GM11168 (cell line): Measurements from ENCODE around the gene SPRR2A.
"Not testable (repeated sequence)": the region's sequence is repeated elsewhere in the genome, so short reads cannot be mapped to it uniquely, and the experiment has no call there.

Source experiments
- in situ Hi-C: fragments of 300-500 bp; cut with MboI; formaldehyde crosslinking; loops from one replicate; pipeline ENCODE4 v1.12.0; 2022; ENCODE audit warnings: low sequenced_read_pairs; ENCODE audit not compliant: unreplicated experiment

SPRR2A gene

GRCh38 chr1:153057375-153057774, at the start of gene SPRR2A:
SPRR2A (minus strand) TSS chr1:153057512; CDS start chr1:153056735, 777 bp downstream.
- in situ Hi-C loops, result no loop called here

DNA sequence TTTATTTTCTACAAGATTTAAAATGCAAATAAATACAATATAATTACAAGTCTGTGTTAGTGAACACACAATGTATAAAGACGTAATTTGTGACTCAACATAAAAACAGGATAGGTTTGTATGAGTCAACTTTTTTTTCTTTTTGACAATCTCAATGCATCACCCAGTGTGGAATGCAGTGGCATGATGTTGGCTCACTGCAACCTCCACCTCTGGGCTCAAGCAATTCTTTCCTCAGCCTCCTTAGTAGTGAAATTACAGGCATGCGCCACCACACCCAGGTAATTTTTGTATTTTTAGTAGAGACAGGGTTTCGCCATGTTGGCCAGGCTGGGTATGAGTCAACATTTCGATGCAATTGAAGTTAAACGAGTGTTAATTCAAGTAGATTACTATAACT, 42.9 kb upstream of the SPRR2A start:
- in situ Hi-C loops, result no loop called here

DNA sequence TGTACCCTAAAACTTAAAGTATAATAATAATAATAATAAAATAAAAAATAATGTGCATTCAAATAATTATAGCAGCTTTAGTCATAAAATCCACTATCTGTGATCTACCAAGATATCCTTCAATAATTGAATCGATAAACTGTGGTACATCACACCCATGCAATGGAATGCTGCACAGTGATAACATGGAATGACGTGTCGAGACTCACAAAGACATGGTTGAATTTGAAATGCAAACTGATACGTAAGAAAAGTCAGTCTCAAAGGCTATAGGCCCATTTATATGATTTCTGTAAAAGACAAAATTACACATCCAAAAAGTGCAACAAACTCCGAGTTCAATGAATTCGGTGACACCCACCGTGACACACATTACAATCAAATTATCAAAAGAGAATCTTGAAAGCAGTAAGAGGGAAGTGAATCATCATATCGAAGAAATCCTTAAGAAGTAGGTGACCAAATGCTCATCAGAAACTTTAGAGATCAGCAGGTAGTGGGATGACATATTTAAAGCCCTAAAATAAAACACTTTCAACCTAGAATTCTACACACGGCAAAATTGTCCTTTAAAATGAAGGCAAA, 42.2 kb upstream of the SPRR2A start:
- in situ Hi-C loops, result no loop called here

GRCh38 chr1:153095764-153096163, 38.5 kb upstream of the SPRR2A start:
- in situ Hi-C loops, result no loop called here

GRCh38 chr1:153094426-153094825, 37.1 kb upstream of the SPRR2A start, which contains the start of gene SPRR2E:
SPRR2E (minus strand) TSS chr1:153094526; CDS start chr1:153093751, 775 bp downstream.
- in situ Hi-C loops, result no loop called here

DNA sequence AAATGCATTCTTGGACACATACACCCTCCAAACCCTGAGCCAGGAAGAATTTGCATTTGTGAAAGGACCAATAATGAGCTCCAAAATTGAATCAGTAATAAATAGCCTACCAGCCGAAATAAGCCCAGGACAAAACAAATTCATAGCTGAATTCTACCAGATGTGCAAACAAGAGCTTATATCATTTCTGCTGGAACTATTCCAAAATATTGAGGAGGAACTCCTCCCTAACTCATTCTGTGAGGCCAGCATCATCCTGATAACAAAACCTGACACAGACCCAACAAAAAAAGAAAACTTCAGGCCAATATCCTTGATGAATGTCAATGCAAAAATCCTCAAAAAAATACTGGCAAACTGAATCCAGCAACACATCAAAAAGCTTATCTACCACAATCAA, 30.3 kb upstream of the SPRR2A start:
- in situ Hi-C loops, result no loop called here

DNA sequence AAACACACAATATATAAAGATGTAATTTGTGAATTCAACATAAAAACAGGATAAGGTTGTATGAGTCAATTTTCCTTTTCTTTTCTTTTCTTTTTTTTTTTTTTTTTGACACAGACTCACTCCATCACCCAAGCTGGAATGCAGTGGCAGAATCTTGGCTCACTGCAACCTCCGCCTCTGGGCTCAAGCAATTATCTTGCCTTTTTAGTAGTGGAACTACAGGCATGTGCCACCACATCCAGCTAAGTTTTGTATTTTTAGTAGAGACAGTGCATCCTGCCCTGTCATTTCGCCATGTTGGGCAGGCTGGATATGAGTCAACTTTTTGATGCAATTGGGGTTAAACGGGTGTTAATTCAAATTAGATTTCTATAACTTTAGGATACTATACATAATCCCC, 24.4 kb upstream of the SPRR2A start:
- in situ Hi-C loops, result no loop called here

DNA sequence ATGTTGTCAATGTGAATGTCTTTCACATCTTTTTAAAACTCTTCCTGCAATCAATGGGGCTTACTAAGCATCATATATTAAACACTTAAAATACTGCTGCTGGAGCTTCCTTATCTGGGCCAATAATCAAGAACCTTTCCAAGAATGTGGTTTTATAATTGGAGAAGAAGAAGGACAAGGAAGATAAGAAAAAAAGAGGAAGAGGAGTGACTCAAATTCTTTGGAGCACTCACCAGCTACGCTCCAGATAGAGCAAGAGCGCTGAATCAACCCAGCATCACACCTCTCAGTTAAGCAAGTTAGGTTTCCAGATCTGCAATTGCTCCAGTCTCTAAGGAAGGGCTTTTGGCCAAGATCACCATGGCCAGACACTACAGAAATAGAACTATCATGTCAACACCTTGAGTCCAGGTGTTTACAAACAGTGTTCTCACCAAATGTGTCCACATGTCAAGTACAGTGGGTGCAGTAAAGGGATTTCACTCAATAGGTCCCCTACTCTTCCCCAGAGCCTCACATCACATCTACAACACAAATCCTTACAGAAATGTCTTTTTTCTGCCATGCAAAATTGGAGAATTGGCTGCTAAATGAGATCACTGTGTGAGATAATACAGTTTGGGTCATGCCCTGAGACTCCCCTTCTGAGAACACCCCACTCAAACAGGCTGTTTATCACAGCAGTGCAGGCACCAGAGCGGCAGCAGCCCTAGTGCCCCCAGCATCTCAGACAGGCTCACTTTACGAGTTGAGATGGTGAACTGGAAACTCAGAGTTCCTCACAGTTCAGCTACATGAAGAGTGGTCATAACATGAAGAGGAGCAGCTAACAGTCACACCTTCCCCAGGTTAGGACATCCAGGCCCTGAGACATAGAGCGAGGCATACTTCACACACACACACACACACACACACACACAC, 15.8 kb upstream of the SPRR2A start:
- in situ Hi-C loops, result no loop called here

DNA sequence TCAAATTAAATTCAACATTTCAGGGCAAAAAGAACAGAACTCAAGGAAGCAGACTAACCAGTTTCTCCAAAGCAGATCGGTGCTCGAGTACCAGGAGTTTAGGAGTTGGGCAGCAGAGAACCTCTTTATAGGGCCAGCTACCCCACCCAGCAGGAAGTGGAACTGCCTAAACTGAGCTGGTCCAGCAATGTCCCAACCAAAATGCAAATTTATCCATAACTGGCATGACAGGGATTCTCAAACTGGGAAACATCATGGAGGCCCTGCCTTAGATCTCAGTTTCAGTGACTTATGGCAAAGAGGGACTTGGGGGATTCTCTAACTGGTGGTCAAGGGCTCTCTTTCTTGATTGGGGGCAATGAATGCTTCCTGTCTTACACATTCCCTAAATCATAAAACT, 14.2 kb upstream of the SPRR2A start, which contains the start of gene SPRR2B:
SPRR2B (minus strand) TSS at position 101 of the 400 bp plus-strand sequence. CDS start 772 bp downstream, outside the sequence.
- in situ Hi-C loops, result no loop called here

DNA sequence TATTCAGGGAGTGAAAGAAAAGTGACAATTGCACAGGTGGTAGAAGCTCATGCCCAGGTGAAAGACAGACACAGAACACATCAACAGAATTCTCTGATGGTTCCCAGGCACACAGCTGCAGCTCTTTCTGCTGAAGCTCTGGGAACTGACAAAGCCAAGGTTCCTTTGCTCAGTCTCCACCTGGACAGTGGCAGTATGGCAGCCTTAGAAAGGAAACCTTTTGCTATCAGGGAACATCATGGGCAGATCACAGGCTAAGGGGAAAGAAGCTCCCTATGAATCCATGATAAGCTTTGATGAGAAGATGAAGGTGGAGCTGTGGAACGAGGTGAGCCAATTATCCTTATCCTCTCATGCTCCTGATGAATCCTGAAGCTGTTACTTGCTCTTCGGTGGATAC, 12.9 kb upstream of the SPRR2A start:
- in situ Hi-C loops, result no loop called here

DNA sequence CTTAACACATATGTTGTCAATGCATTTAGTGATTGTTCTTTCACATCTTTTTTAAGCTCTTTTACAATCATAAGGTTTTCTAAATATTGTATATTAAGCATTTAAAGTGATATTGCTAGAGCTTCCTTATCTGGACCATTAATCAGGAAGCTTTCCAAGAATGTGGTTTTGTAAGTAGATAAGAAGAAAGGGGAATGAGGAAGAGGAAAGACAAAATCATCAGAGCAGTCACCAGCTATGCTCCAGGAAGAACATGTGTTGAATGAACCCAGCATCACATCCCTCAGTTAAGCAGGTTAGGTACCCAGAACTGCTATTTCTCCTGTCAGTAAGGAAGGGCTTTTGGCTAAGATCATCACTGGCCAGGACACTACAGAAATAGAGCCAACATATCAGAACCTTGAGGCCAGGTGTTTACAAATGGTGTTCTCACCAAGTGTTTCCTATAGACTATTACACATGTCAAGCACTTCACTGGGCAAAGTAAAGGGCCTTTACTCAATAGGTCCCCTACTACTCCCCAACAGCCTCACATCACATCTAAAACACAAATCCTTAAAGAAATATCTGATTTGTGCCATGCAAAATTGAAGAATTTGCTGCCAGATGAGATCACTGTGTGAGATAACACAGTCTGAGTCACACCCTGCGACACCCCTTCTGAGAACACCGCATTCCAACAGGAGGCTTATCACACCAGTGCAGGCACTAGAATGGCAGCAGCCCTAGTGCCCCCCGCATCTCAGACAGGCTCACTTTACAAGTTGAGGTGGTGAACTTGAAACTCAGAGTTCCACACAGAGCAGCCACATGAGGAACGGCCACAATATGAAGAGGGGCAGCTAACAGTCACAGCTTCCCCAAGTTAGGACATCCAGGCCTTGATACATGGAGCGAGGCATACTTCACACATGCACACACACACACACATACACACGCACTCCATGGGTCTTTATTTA, 1.8 kb upstream of the SPRR2A start:
- in situ Hi-C loops, result no loop called here

- in situ Hi-C loops, result no loop called here
Measured at GRCh38 chr1:153058154-153058553, 842 bp upstream of the SPRR2A start.

DNA sequence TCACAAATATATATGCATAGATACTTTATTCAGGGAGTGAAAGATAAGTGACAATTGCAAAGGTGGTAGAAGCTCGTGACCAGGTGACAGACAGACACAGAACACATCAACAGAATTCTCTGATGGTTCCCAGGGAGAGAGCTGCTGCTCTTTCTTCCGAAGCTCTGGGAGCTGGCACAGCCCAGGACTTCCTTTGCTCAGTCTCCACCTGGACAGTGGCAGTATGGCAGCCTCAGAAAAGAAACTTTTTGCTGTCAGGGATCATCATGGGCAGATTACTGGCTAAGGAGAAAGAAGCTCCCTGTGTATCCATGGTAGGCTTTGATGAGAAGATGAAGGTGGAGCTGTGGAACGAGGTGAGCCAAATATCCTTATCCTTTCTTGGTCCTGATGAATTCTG, 1.2 kb downstream of the SPRR2A start:
- in situ Hi-C loops, result not testable (repeated sequence)

GRCh38 chr1:153049211-153049610, 8.1 kb downstream of the SPRR2A start:
- in situ Hi-C loops, result no loop called here

DNA sequence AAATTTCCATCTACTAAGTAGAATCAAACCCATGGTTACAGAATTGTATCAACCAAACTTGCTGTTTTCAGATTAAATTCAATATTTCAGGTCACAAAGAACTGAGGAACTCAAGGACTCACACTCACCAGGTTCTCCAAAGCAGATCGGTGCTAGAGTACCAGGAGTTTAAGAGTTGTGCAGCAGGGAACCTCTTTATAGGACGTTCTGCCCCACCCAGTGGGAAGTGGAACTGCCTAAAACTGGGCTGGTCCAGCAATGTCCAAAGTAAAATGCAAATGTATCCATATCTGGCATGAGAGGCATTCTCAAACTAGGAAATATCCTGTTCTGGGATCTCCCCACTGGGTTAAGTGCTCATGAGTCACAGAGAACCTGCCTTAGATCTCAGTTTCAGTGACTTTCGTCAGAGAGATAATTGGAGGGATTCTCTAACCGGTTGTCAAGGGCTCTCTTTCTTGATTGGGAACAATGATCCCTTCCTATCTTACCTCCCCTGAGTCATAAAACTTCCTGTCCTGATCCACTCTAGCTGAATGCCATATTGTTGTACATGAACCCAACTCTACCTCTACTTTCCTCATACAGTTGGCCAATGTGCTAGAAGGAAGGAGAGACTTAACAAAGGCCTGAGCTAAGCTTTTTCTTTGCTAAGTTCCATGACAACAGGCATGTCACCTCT, 16.2 kb downstream of the SPRR2A start, which contains the start of gene SPRR2D:
SPRR2D (minus strand) TSS at position 171 of the 682 bp plus-strand sequence. CDS start 774 bp downstream, outside the sequence.
- in situ Hi-C loops, result no loop called here

- in situ Hi-C loops, result no loop called here
Measured at GRCh38 chr1:153035211-153035610, 22.1 kb downstream of the SPRR2A start.

DNA sequence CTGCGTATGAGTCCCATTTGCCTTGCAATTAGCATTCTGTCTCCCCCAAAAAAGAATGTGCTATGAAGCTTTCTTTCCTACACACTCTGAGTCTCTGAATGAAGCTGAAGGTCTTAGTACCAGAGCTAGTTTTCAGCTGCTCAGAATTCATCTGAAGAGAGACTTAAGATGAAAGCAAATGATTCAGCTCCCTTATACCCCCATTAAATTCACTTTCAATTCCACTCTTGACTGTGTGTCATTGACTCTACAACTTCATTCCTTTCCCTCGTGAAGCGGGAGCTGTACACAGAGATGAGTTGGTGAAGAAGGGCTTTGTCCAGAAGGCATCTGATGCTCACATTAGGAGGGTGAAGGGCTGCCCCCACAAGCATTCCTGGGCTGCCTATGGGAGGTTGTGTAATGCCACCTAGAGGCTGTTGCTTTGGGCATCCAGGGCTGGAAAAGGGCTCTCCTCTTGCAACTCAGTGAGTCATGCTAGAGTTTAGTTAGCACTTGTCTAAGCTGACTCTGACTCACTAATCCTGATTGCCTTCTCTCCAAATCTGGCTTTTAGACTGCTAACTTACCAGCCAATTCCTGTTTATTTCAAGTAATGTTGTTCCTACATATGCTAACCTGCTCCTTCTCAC, 24.5 kb downstream of the SPRR2A start:
- in situ Hi-C loops, result no loop called here

DNA sequence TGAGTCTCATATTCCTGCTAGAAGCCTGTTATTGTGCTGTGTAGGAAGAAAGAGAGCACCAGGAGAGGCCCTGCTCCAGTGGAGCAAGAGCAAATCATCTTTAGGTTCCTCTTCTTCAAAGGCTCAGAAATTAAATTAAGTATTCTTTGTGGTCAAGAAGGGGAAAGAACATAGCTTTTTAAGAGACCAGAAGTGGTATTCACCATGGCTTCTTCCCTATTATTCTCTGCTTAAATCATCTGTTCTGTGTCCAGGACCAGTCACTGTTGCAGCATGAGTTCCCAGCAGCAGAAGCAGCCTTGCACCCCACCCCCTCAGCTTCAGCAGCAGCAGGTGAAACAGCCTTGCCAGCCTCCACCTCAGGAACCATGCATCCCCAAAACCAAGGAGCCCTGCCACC, 25.2 kb downstream of the SPRR2A start:
- in situ Hi-C loops, result no loop called here

- in situ Hi-C loops, result no loop called here
Measured at GRCh38 chr1:153030895-153031294, 26.4 kb downstream of the SPRR2A start, which contains the start of gene SPRR1B. SPRR1B (plus strand) TSS chr1:153031203; CDS start chr1:153032346, 1,143 bp downstream.
